Esophagus muscularis mucosa (tissue), 3 donors: ENCODE data around the gene AP1S2.

Source experiments
- CTCF ChIP-seq, 3 experiments: fragments of 200-600 bp in 2 of 3; fragments of 450-650 bp in 1 of 3; sonication (generic) in 2 of 3; IDR thresholded peaks; one replicate each; pipeline ENCODE4 v1.5.1; 2017 to 2019; ENCODE audit warnings: antibody characterized with exemption in 3 of 3, mild to moderate bottlenecking in 2 of 3, moderate library complexity in 1 of 3
- POLR2A ChIP-seq: fragments of 450-650 bp; IDR thresholded peaks from one replicate; pipeline ENCODE4 v1.6.1; 2017; ENCODE audit warnings: antibody characterized with exemption, moderate library complexity, mild to moderate bottlenecking, low read depth

- TF ChIP-seq POLR2A (no peak), CTCF (IDR thresholded peaks at IDR 0.05) (no peak)
Measured at GRCh38 chrX:15858051-15858450, 3.4 kb upstream of the AP1S2 start.
